Esophagus squamous epithelium (tissue), 5 donors: ENCODE results near the gene KRTAP5-9. TPM values are rescaled to one million over a fixed set of nuclear protein-coding genes. Genes with fewer than 3 reads are reported as not detected.
"Not testable (repeated sequence)": the region's sequence is repeated elsewhere in the genome, so short reads cannot be mapped to it uniquely, and the experiment has no call there.

Experiments used
- DNase-seq: peaks from one replicate; lab custom pipeline; 2025; lab: John Stamatoyannopoulos, UW
- H3K27ac ChIP-seq, 4 donors: fragments of 200-600 bp; sonication (generic); one replicate each; pipeline ENCODE4 v1.5.1; 2016 to 2019; ENCODE audit warnings: mild to moderate bottlenecking in 1 of 4
- H3K27me3 ChIP-seq, 4 donors: fragments of 200-600 bp; sonication (generic); 1 replicate in 3 of 4; 2 replicates in 1 of 4; pipeline versions ENCODE4 v1.5.1 to v1.6.0; 2017 to 2021; ENCODE audit warnings: antibody characterized with exemption in 1 of 4
- H3K36me3 ChIP-seq, 3 donors: fragments of 200-600 bp; sonication (generic); one replicate each; pipeline ENCODE4 v1.5.1; 2016 to 2019
- H3K4me1 ChIP-seq, 3 donors: fragments of 200-600 bp; sonication (generic); one replicate each; pipeline ENCODE4 v1.5.1; 2017 to 2019
- H3K4me3 ChIP-seq, 4 donors: fragments of 200-600 bp; sonication (generic); 1 replicate in 3 of 4; 2 replicates in 1 of 4; pipeline ENCODE4 v1.5.1; 2016 to 2019; ENCODE audit warnings: mild to moderate bottlenecking in 2 of 4, moderate library complexity in 1 of 4
- H3K9me3 ChIP-seq, 3 donors: fragments of 200-600 bp; sonication (generic); one replicate each; pipeline ENCODE4 v1.5.1; 2016 to 2019
- CTCF ChIP-seq, 6 experiments: fragments of 450-650 bp in 4 of 6; fragments of 200-600 bp in 2 of 6; sonication (generic) in 2 of 6; IDR thresholded peaks; one replicate each; pipeline ENCODE4 v1.5.1; 2016 to 2019; ENCODE audit warnings: antibody characterized with exemption in 6 of 6, mild to moderate bottlenecking in 4 of 6, moderate library complexity in 4 of 6
- POLR2A ChIP-seq, 4 donors: fragments of 450-650 bp; IDR thresholded peaks; one replicate each; pipeline ENCODE4 v1.6.1; 2017; ENCODE audit warnings: antibody characterized with exemption in 4 of 4, mild to moderate bottlenecking in 4 of 4, moderate library complexity in 3 of 4
- WGBS, 2 donors: methylation state at CpG; one replicate each; pipeline ENCODE4 v1.1.5; 2018; 5-methylcytosine and 5-hydroxymethylcytosine counted together
- intact Hi-C: fragments of 100-400 bp; cut with DNase I; formaldehyde crosslinking; loops from one replicate; pipeline ENCODE4 v1.15.0; 2022
- total RNA-seq, 4 donors: library from RNA; depleted of rRNA; stranded (reverse); fragments of >200 nt; gene quantifications; one replicate each; pipeline ENCODE4 v1.1.0, GENCODE V29; 2016
- donor health status: DM: yes; HTN: yes; CAD: no.

Gene KRTAP5-9
- total RNA-seq, 4 donors from 2014 or later, result not detected

DNA sequence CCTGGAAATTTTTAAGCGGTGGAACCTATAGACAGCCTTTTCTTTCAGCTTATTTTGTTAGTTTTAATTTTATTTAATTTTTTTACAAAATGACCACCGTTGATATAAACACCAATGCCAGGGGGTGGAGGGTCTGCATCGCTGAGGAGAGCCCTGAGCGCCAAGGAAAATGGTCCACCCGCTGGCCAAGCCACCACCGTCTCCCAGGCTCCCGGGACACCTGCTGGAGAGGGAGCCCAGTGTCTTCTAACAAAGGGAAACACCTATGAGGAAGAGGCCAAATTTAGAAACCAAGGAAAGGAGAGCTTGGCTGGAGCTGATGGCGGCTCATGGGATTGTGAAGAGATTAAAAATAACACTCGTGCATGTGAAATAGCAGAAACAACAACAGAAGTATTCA lies 10.7 kb upstream of the KRTAP5-9 start:
- 69 to 74% methylated on average over 9 of the region's 9 CpGs for WGBS, 2 donors
- TF ChIP-seq POLR2A (IDR thresholded peaks at IDR 0.05) (no peak), CTCF (IDR thresholded peaks at IDR 0.05) (no peak)
- Histone ChIP-seq H3K4me1 (no peaks in the 10 kb centered on the region), H3K36me3 (no peaks in the 10 kb centered on the region), H3K9me3 (no peaks in the 10 kb centered on the region), H3K27ac (no peak overlapping the region), H3K4me3 (no peak overlapping the region), H3K27me3 (no peaks in the 10 kb centered on the region)
- no peak for DNase-seq
- intact Hi-C loops, result no loop called here

- H3K36me3 ChIP-seq, H3K27me3 ChIP-seq, DNase-seq, H3K9me3 ChIP-seq, H3K4me3 ChIP-seq, H3K4me1 ChIP-seq, H3K27ac ChIP-seq, intact Hi-C loops: not testable (repeated sequence)
- WGBS, 2 donors, result no CpG with 5 or more reads among the region's 4 CpGs
These were observed 10.1 kb upstream of the KRTAP5-9 start, which contains the start of gene KRTAP5-8 for GRCh38 chr11:71537977-71538665. Gene KRTAP5-8, plus strand, starts transcription at chr11:71538025. Its CDS starts 31 bp downstream, at chr11:71538056.

DNA sequence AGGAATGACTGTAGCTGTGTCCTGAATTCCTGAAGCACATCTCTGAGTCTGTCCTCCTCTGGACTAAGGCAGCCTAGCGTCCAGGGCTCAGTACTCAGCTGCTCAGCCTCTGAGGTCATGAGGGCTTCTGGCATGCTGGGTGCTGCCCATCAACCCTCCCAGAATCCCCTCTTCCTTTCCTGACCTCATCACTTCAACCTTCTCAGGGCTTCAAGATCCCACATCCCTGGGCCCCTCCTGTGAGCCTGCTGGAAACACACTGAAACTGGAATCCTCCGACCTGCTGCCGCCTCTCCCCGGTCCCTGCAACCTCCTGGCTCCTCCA lies 9.6 kb upstream of the KRTAP5-9 start:
- Histone ChIP-seq H3K4me3 (no peak overlapping the region), H3K27ac (no peak overlapping the region), H3K36me3 (no peaks in the 10 kb centered on the region), H3K27me3 (no peaks in the 10 kb centered on the region), H3K4me1 (no peaks in the 10 kb centered on the region), H3K9me3 (no peaks in the 10 kb centered on the region)
- no peak for DNase-seq
- TF ChIP-seq POLR2A (IDR thresholded peaks at IDR 0.05) (no peak), CTCF (IDR thresholded peaks at IDR 0.05) (no peak)
- 81 to 85% methylated on average over 3 to 4 of the region's 4 CpGs for WGBS, 2 donors
- intact Hi-C loops, result no loop called here

GRCh38 chr11:71539017-71539416 lies 9.2 kb upstream of the KRTAP5-9 start:
- H3K4me1 ChIP-seq, result no peaks in the 10 kb centered on the region
- 81 to 84% methylated on average over 11 of the region's 11 CpGs for WGBS, 2 donors
- H3K4me3 ChIP-seq, result no peak overlapping the region
- TF ChIP-seq POLR2A (IDR thresholded peaks at IDR 0.05) (no peak), CTCF (IDR thresholded peaks at IDR 0.05) (no peak)
- intact Hi-C loops, result no loop called here
- H3K36me3 ChIP-seq, result no peaks in the 10 kb centered on the region
- H3K9me3 ChIP-seq, result no peaks in the 10 kb centered on the region
- H3K27me3 ChIP-seq, result no peaks in the 10 kb centered on the region
- H3K27ac ChIP-seq, result no peak overlapping the region
- no peak for DNase-seq

- H3K27me3 ChIP-seq, intact Hi-C loops, H3K4me1 ChIP-seq, H3K4me3 ChIP-seq, H3K9me3 ChIP-seq, DNase-seq, H3K36me3 ChIP-seq, H3K27ac ChIP-seq: not testable (repeated sequence)
- WGBS, 2 donors, result 78 to 95% methylated on average over 8 to 9 of the region's 11 CpGs
These were observed 8.2 kb upstream of the KRTAP5-9 start for GRCh38 chr11:71539971-71540370.

- H3K9me3 ChIP-seq, intact Hi-C loops, H3K27me3 ChIP-seq, H3K4me1 ChIP-seq, DNase-seq, H3K4me3 ChIP-seq, H3K27ac ChIP-seq, H3K36me3 ChIP-seq: not testable (repeated sequence)
- WGBS, 2 donors, result 81 to 85% methylated on average over 9 of the region's 9 CpGs
These were observed 7.5 kb upstream of the KRTAP5-9 start for GRCh38 chr11:71540521-71541304.
